ENCODE measurements around the gene SLC25A18.
A peak's percentile ranks its signal among the peaks of the same experiment; 100 is the strongest.
"Not testable (repeated sequence)": the region's sequence is repeated elsewhere in the genome, so short reads cannot be mapped to it uniquely, and the experiment has no call there.

The SLC25A18 gene

GRCh38 chr22:17634696-17635095, 71.4 kb downstream of the SLC25A18 start:
- no peak overlapping the region for H3K4me3 ChIP-seq (ENCODE audit: low read depth, low read length)
- no peak for DNase-seq (ENCODE audit: low read depth)
- TF ChIP-seq CTCF (IDR thresholded peaks at IDR 0.05; ENCODE audit: control insufficient read depth, extremely low read depth, insufficient read depth): no peak

- not testable (repeated sequence) for DNase-seq (ENCODE audit: low read depth); H3K4me3 ChIP-seq (ENCODE audit: low read depth, low read length)
Measured at GRCh38 chr22:17636850-17637249, 73.6 kb downstream of the SLC25A18 start.

- DNase-seq (ENCODE audit: low read depth): no peak
- TF ChIP-seq CTCF (IDR thresholded peaks at IDR 0.05; ENCODE audit: control insufficient read depth, extremely low read depth, insufficient read depth): no peak
- peak overlapping the region; percentile 67 for H3K4me3 ChIP-seq (ENCODE audit: low read depth, low read length)
Measured at GRCh38 chr22:17637490-17638181, 74.3 kb downstream of the SLC25A18 start.

- TF ChIP-seq CTCF (IDR thresholded peaks at IDR 0.05; ENCODE audit: control insufficient read depth, extremely low read depth, insufficient read depth): 0 out of 2 replicates have a peak, but pooled peaks have one; percentile 0
- no peak for DNase-seq (ENCODE audit: low read depth)
- peak overlapping the region; percentile 67 for H3K4me3 ChIP-seq (ENCODE audit: low read depth, low read length)
Measured at GRCh38 chr22:17638182-17638431, 74.8 kb downstream of the SLC25A18 start.

GRCh38 chr22:17638432-17639246, 75.3 kb downstream of the SLC25A18 start, which contains the start of gene BCL2L13:
Gene BCL2L13, plus strand, starts transcription at chr22:17638757. Its CDS starts 16,955 bp downstream, at chr22:17655712.
- peak within 1 kb of the TSS; percentile 67 for H3K4me3 ChIP-seq (ENCODE audit: low read depth, low read length)
- peak; percentile 67 for DNase-seq (ENCODE audit: low read depth)
- TF ChIP-seq CTCF (IDR thresholded peaks at IDR 0.05; ENCODE audit: control insufficient read depth, extremely low read depth, insufficient read depth): no peak

- peak overlapping the region; percentile 67 for H3K4me3 ChIP-seq (ENCODE audit: low read depth, low read length)
- DNase-seq (ENCODE audit: low read depth): peak; percentile 53
- TF ChIP-seq CTCF (IDR thresholded peaks at IDR 0.05; ENCODE audit: control insufficient read depth, extremely low read depth, insufficient read depth): no peak
Measured at GRCh38 chr22:17639247-17639741, 76.0 kb downstream of the SLC25A18 start.
